Measurements from ENCODE around the gene COG1. TPM values are rescaled to one million over a fixed set of nuclear protein-coding genes. Genes with fewer than 3 reads are reported as not detected.
"Not testable (repeated sequence)": the region's sequence is repeated elsewhere in the genome, so short reads cannot be mapped to it uniquely, and the experiment has no call there.

The COG1 gene
- polyA plus RNA-seq, 1 donor (not counting 4 experiments of a cell fraction or from before 2014, with no cell fraction given), result 16.4 TPM

- FAIRE-seq, result no peak
- dilution Hi-C loops (cut with MboI; ENCODE audit: extremely low pct_ligation_motif_present, low sequenced_read_pairs), result no loop called here
- H3K4me1 ChIP-seq (ENCODE audit: control insufficient read depth, extremely low read depth, insufficient read depth, low read length), result no peaks in the 10 kb centered on the region
- no peaks in the 10 kb centered on the region for H3K27me3 ChIP-seq (ENCODE audit: control insufficient read depth, extremely low read depth, insufficient read depth, low read length)
- no peaks in the 10 kb centered on the region for H3K9me3 ChIP-seq (ENCODE audit: control insufficient read depth, low read depth, low read length)
- no peak overlapping the region for H3K27ac ChIP-seq (ENCODE audit: control insufficient read depth, insufficient read depth, low read length)
- H4K20me1 ChIP-seq (ENCODE audit: control insufficient read depth, extremely low read depth, insufficient read depth, low read length), result no peaks in the 10 kb centered on the region
- H2AFZ ChIP-seq (ENCODE audit: control insufficient read depth, low read length), result no peak overlapping the region
- H3K4me2 ChIP-seq (ENCODE audit: control insufficient read depth, extremely low read depth, insufficient read depth, low read depth, low read length), result no peak overlapping the region
- no peak overlapping the region for H3K9ac ChIP-seq (ENCODE audit: control insufficient read depth, extremely low read depth, insufficient read depth, low read length)
- no peak for DNase-seq (ENCODE audit: low read depth, low spot score)
- no peak for TF ChIP-seq EZH2 (IDR thresholded peaks at IDR 0.05; ENCODE audit: low read length)
- TF ChIP-seq, protein P1, sequence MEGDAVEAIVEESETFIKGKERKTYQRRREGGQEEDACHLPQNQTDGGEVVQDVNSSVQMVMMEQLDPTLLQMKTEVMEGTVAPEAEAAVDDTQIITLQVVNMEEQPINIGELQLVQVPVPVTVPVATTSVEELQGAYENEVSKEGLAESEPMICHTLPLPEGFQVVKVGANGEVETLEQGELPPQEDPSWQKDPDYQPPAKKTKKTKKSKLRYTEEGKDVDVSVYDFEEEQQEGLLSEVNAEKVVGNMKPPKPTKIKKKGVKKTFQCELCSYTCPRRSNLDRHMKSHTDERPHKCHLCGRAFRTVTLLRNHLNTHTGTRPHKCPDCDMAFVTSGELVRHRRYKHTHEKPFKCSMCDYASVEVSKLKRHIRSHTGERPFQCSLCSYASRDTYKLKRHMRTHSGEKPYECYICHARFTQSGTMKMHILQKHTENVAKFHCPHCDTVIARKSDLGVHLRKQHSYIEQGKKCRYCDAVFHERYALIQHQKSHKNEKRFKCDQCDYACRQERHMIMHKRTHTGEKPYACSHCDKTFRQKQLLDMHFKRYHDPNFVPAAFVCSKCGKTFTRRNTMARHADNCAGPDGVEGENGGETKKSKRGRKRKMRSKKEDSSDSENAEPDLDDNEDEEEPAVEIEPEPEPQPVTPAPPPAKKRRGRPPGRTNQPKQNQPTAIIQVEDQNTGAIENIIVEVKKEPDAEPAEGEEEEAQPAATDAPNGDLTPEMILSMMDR (optimal IDR thresholded peaks at IDR 0.05 in 1 of 3, IDR thresholded peaks at IDR 0.05 in 1 of 3, conservative IDR thresholded peaks at IDR 0.05 in 1 of 3; ENCODE audit: extremely low read depth in 1 of 3, insufficient read depth in 2 of 3, low read length in 3 of 3), result no peak
- H3K36me3 ChIP-seq (ENCODE audit: control insufficient read depth in 2 of 2, extremely low read depth in 1 of 2, insufficient read depth in 2 of 2, low read length in 2 of 2), result no peaks in the 10 kb centered on the region
- no peak overlapping the region for H3K4me3 ChIP-seq (ENCODE audit: control insufficient read depth in 2 of 3, extremely low read depth in 1 of 3, insufficient read depth in 2 of 3, low read depth in 1 of 3, low read length in 3 of 3)
- H3K79me2 ChIP-seq (ENCODE audit: control insufficient read depth, insufficient read depth, low read length), result no peaks in the 10 kb centered on the region
- no peaks in the 10 kb centered on the region for H3K9me1 ChIP-seq (ENCODE audit: control insufficient read depth, extremely low read depth, insufficient read depth, low read length)
Measured at GRCh38 chr17:73145641-73146040, 47.2 kb upstream of the COG1 start.

DNA sequence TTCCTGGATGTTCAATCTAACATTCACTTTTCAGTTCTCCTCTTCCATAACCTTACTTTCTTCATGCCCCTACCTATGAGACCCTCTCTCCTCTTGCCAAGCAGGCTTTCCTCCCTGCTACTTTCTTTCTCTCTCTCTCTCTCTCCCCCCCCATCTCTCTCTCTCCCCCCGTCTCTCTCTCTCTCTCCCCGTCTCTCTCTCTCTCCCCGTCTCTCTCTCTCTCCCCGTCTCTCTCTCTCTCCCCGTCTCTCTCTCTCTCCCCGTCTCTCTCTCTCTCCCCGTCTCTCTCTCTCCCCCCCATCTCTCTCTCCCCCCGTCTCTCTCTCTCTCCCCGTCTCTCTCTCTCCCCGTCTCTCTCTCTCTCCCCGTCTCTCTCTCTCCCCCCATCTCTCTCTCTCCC, 45.1 kb upstream of the COG1 start:
- H3K27ac ChIP-seq (ENCODE audit: control insufficient read depth, insufficient read depth, low read length); H3K9me3 ChIP-seq (ENCODE audit: control insufficient read depth, low read depth, low read length); H3K9me1 ChIP-seq (ENCODE audit: control insufficient read depth, extremely low read depth, insufficient read depth, low read length); H3K4me2 ChIP-seq (ENCODE audit: control insufficient read depth, extremely low read depth, insufficient read depth, low read depth, low read length); H3K4me3 ChIP-seq (ENCODE audit: control insufficient read depth in 2 of 3, extremely low read depth in 1 of 3, insufficient read depth in 2 of 3, low read depth in 1 of 3, low read length in 3 of 3); dilution Hi-C loops (cut with MboI; ENCODE audit: extremely low pct_ligation_motif_present, low sequenced_read_pairs); H2AFZ ChIP-seq (ENCODE audit: control insufficient read depth, low read length); H3K36me3 ChIP-seq (ENCODE audit: control insufficient read depth in 2 of 2, extremely low read depth in 1 of 2, insufficient read depth in 2 of 2, low read length in 2 of 2); H3K9ac ChIP-seq (ENCODE audit: control insufficient read depth, extremely low read depth, insufficient read depth, low read length); FAIRE-seq; H3K79me2 ChIP-seq (ENCODE audit: control insufficient read depth, insufficient read depth, low read length); DNase-seq (ENCODE audit: low read depth, low spot score); H4K20me1 ChIP-seq (ENCODE audit: control insufficient read depth, extremely low read depth, insufficient read depth, low read length); H3K4me1 ChIP-seq (ENCODE audit: control insufficient read depth, extremely low read depth, insufficient read depth, low read length); H3K27me3 ChIP-seq (ENCODE audit: control insufficient read depth, extremely low read depth, insufficient read depth, low read length): not testable (repeated sequence)
